HG03039 (cell line): ENCODE measurements around the gene FGF14.

Experiments used
- ATAC-seq: cut with Tn5 transposase; IDR thresholded peaks from one replicate; pipeline ENCODE4 v1.9.1; 2021; ENCODE audit warnings: mild to moderate bottlenecking, moderate library complexity; ENCODE audit not compliant: unreplicated experiment

Gene FGF14

GRCh38 chr13:102311901-102312300, 89.9 kb downstream of the FGF14 start:
- ATAC-seq = peak; percentile 72

GRCh38 chr13:102311419-102311796, 90.4 kb downstream of the FGF14 start:
- no peak for ATAC-seq

- ATAC-seq = no peak
Observed at GRCh38 chr13:102310691-102311418, 91.0 kb downstream of the FGF14 start.

GRCh38 chr13:102309110-102309509, 92.7 kb downstream of the FGF14 start:
- no peak for ATAC-seq

GRCh38 chr13:102302534-102302933, 99.3 kb downstream of the FGF14 start:
- no peak for ATAC-seq

GRCh38 chr13:102300379-102300778, 101.5 kb downstream of the FGF14 start:
- no peak for ATAC-seq

- no peak for ATAC-seq
Observed at GRCh38 chr13:102299366-102299765, 102.5 kb downstream of the FGF14 start.

- ATAC-seq = no peak
Observed at GRCh38 chr13:102298051-102298450, 103.8 kb downstream of the FGF14 start.

- ATAC-seq = no peak
Observed at GRCh38 chr13:102295316-102296048, 106.4 kb downstream of the FGF14 start.

GRCh38 chr13:102294407-102295018, 107.3 kb downstream of the FGF14 start:
- no peak for ATAC-seq

GRCh38 chr13:102293723-102294122, 108.1 kb downstream of the FGF14 start:
- ATAC-seq = no peak

GRCh38 chr13:102291587-102292218, 110.1 kb downstream of the FGF14 start:
- ATAC-seq = no peak

- ATAC-seq = no peak
Observed at GRCh38 chr13:102289606-102290005, 112.2 kb downstream of the FGF14 start.

- no peak for ATAC-seq
Observed at GRCh38 chr13:102286326-102286725, 115.5 kb downstream of the FGF14 start.

- ATAC-seq = no peak
Observed at GRCh38 chr13:102280366-102280765, 121.5 kb downstream of the FGF14 start.

- no peak for ATAC-seq
Observed at GRCh38 chr13:102277286-102277685, 124.6 kb downstream of the FGF14 start.

- ATAC-seq = no peak
Observed at GRCh38 chr13:102276404-102276803, 125.4 kb downstream of the FGF14 start.

- no peak for ATAC-seq
Observed at GRCh38 chr13:102275969-102276368, 125.9 kb downstream of the FGF14 start.

- ATAC-seq = no peak
Observed at GRCh38 chr13:102273111-102273510, 128.7 kb downstream of the FGF14 start.

GRCh38 chr13:102267191-102267590, 134.7 kb downstream of the FGF14 start:
- ATAC-seq = no peak

- ATAC-seq = no peak
Observed at GRCh38 chr13:102261809-102262208, 140.0 kb downstream of the FGF14 start.

- ATAC-seq = no peak
Observed at GRCh38 chr13:102261316-102261715, 140.5 kb downstream of the FGF14 start.
